CD4-positive, alpha-beta memory T cell (primary cell): ENCODE results near the gene EHF. TPM values are rescaled to one million over a fixed set of nuclear protein-coding genes. Genes with fewer than 3 reads are reported as not detected.

Experiments
- CTCF ChIA-PET: fragments of 350-600 bp; sonication (Branson Sonifier 250); formaldehyde crosslinking; loops from one replicate; lab custom pipeline; 2021; ENCODE audit warnings: inconsistent platforms; ENCODE audit not compliant: partially characterized antibody; lab: Charles Lee
- POLR2A ChIA-PET: fragments of 350-600 bp; sonication (Branson Sonifier 250); formaldehyde crosslinking; loops from one replicate; lab custom pipeline; 2021; ENCODE audit not compliant: partially characterized antibody; lab: Charles Lee
- DNase-seq, 5 donors: peaks; one replicate each; pipeline versions ENCODE4 v3.0.0 to v3.0.0-alpha.2; 2020 to 2022; ENCODE audit warnings: mixed read lengths in 1 of 5
- H3K27ac ChIP-seq: one replicate; pipeline ENCODE4 v1.7.0; 2013; ENCODE audit warnings: low read depth, low read length
- H3K27me3 ChIP-seq: 2 replicates; pipeline ENCODE4 v1.7.0; 2013; ENCODE audit warnings: mild to moderate bottlenecking, low read length, moderate library complexity; ENCODE audit not compliant: insufficient read depth
- H3K36me3 ChIP-seq: 2 replicates; pipeline ENCODE4 v1.7.0; 2013; ENCODE audit warnings: mild to moderate bottlenecking, low read length, moderate library complexity; ENCODE audit not compliant: insufficient read depth
- H3K4me1 ChIP-seq: 2 replicates; pipeline ENCODE4 v1.7.0; 2013; ENCODE audit warnings: mild to moderate bottlenecking, low read length, moderate library complexity; ENCODE audit not compliant: insufficient read depth
- H3K4me3 ChIP-seq, 2 donors: one replicate each; pipeline ENCODE4 v1.7.0; 2013; ENCODE audit warnings: low read length in 2 of 2, mild to moderate bottlenecking in 1 of 2
- H3K9me3 ChIP-seq, 2 donors: one replicate each; pipeline ENCODE4 v1.7.0; 2013; ENCODE audit warnings: low read length in 2 of 2, control low read depth in 1 of 2; ENCODE audit not compliant: control insufficient read depth in 1 of 2
- H3K27ac Mint-ChIP-seq, 7 donors: one replicate each; pipeline ENCODE4 v1.8.0; 2020 to 2021; ENCODE audit warnings: mixed read lengths in 7 of 7, mild to moderate bottlenecking in 6 of 7, inconsistent platforms in 3 of 7, moderate library complexity in 3 of 7
- H3K27me3 Mint-ChIP-seq, 2 donors: one replicate each; pipeline ENCODE4 v1.8.0; 2020 to 2021; ENCODE audit warnings: mixed read lengths in 2 of 2
- H3K36me3 Mint-ChIP-seq, 2 donors: one replicate each; pipeline ENCODE4 v1.8.0; 2020 to 2021; ENCODE audit warnings: mixed read lengths in 2 of 2, inconsistent platforms in 1 of 2, mild to moderate bottlenecking in 1 of 2
- H3K4me1 Mint-ChIP-seq, 4 donors: one replicate each; pipeline ENCODE4 v1.8.0; 2020 to 2021; ENCODE audit warnings: mixed read lengths in 4 of 4, mild to moderate bottlenecking in 1 of 4
- H3K4me3 Mint-ChIP-seq, 8 donors: one replicate each; pipeline ENCODE4 v1.8.0; 2020 to 2021; ENCODE audit warnings: mixed read lengths in 8 of 8, mild to moderate bottlenecking in 7 of 8, moderate library complexity in 6 of 8, inconsistent platforms in 3 of 8
- H3K9me3 Mint-ChIP-seq, 8 donors: one replicate each; pipeline ENCODE4 v1.8.0; 2020 to 2021; ENCODE audit warnings: mixed read lengths in 8 of 8, mild to moderate bottlenecking in 5 of 8, inconsistent platforms in 3 of 8, moderate library complexity in 1 of 8
- intact Hi-C: fragments of 100-400 bp; cut with micrococcal nuclease; formaldehyde crosslinking; loops from one replicate; pipeline ENCODE4 v1.15.1; 2023
- polyA plus RNA-seq, 2 donors: library from polyadenylated mRNA; unstranded; fragments of 300-500 nt; fragmentation: Illumina TruSeq; gene quantifications; one replicate each; pipeline ENCODE4 v1.2.3, GENCODE V29; 2021
- total RNA-seq, 2 experiments: library from RNA; stranded (reverse); gene quantifications; one replicate each; pipeline ENCODE4 v1.2.3, GENCODE V29; 2021

EHF gene
- total and polyA plus RNA-seq, 4 experiments from 2014 or later = not detected

- Mint-ChIP-seq H3K36me3 (no peaks in the 10 kb centered on the region), H3K9me3 (peaks cover 0 to 1% (median 0%) of the 10 kb centered on the region in 8 donors), H3K27me3 (peaks cover 0 to 3% of the 10 kb centered on the region in 2 donors), H3K4me1 (peaks cover 22 to 39% (median 30%) of the 10 kb centered on the region in 4 donors), H3K27ac (no peak overlapping the region), H3K4me3 (no peak overlapping the region)
- H3K4me1 ChIP-seq = peaks cover 36% of the 10 kb centered on the region
- CTCF ChIA-PET = no interaction called here
- no peaks in the 10 kb centered on the region for H3K36me3 ChIP-seq
- DNase-seq = no peak
- no peaks in the 10 kb centered on the region for H3K9me3 ChIP-seq
- POLR2A ChIA-PET = no interaction called here
- no peaks in the 10 kb centered on the region for H3K27me3 ChIP-seq
- H3K27ac ChIP-seq = no peak overlapping the region
- intact Hi-C loops = no loop called here
- H3K4me3 ChIP-seq = no peak overlapping the region
Measured at GRCh38 chr11:34648036-34648435, 27.1 kb downstream of the EHF start.

GRCh38 chr11:34649597-34649996, 28.7 kb downstream of the EHF start:
- H3K4me3 Mint-ChIP-seq = peak overlapping the region in 1 of 8 donors; percentile 80
- CTCF ChIA-PET = interaction anchor here (0.6 kb wide), 1 partner anchor 1011 kb away, joined by 3 read pairs; no protein-coding TSS in a partner anchor
- H3K27ac Mint-ChIP-seq = peak overlapping the region in 3 of 7 donors; percentile 37 to 71 (median 63)
- H3K36me3 Mint-ChIP-seq = no peaks in the 10 kb centered on the region
- POLR2A ChIA-PET = interaction anchor here (1.4 kb wide), 1 partner anchor 16 kb away, joined by 7 read pairs; no protein-coding TSS in a partner anchor
- H3K27ac ChIP-seq = no peak overlapping the region
- no peaks in the 10 kb centered on the region for H3K9me3 ChIP-seq
- H3K9me3 Mint-ChIP-seq = peaks cover 0 to 1% (median 0%) of the 10 kb centered on the region in 8 donors
- no peaks in the 10 kb centered on the region for H3K36me3 ChIP-seq
- no peak for DNase-seq
- no peaks in the 10 kb centered on the region for H3K27me3 ChIP-seq
- H3K4me1 Mint-ChIP-seq = peaks cover 23 to 41% (median 32%) of the 10 kb centered on the region in 4 donors
- intact Hi-C loops = no loop called here
- peaks cover 5 to 6% of the 10 kb centered on the region in 2 donors for H3K27me3 Mint-ChIP-seq
- H3K4me3 ChIP-seq = no peak overlapping the region
- peaks cover 37% of the 10 kb centered on the region for H3K4me1 ChIP-seq

- Histone ChIP-seq H3K9me3 (no peaks in the 10 kb centered on the region), H3K4me3 (peak overlapping the region in 1 of 2 donors; percentile 30), H3K27ac (peak overlapping the region; percentile 16), H3K27me3 (no peaks in the 10 kb centered on the region), H3K36me3 (no peaks in the 10 kb centered on the region), H3K4me1 (peaks cover 37% of the 10 kb centered on the region)
- intact Hi-C loops = no loop called here
- ChIA-PET CTCF (interaction anchor here (1.6 kb wide), 1 partner anchor 9 kb away, joined by 4 read pairs; no protein-coding TSS in a partner anchor), POLR2A (interaction anchor here (1.4 kb wide), 1 partner anchor 16 kb away, joined by 7 read pairs; no protein-coding TSS in a partner anchor)
- peaks cover 23 to 41% (median 32%) of the 10 kb centered on the region in 4 donors for H3K4me1 Mint-ChIP-seq
- peak overlapping the region; percentile 47 to 84 (median 75) for H3K27ac Mint-ChIP-seq
- peak; percentile 85 to 90 (median 88) for DNase-seq
- peaks cover 0 to 1% (median 0%) of the 10 kb centered on the region in 8 donors for H3K9me3 Mint-ChIP-seq
- H3K27me3 Mint-ChIP-seq = peaks cover 3 to 9% of the 10 kb centered on the region in 2 donors
- H3K4me3 Mint-ChIP-seq = peak overlapping the region; percentile 61 to 88 (median 81)
- no peaks in the 10 kb centered on the region for H3K36me3 Mint-ChIP-seq
Measured at GRCh38 chr11:34650528-34650927, 29.6 kb downstream of the EHF start.

- Mint-ChIP-seq H3K36me3 (no peaks in the 10 kb centered on the region), H3K4me3 (peak overlapping the region in 4 of 8 donors; percentile 15 to 67 (median 52)), H3K4me1 (peaks cover 23 to 41% (median 32%) of the 10 kb centered on the region in 4 donors), H3K27ac (peak overlapping the region in 4 of 7 donors; percentile 10 to 79 (median 57)), H3K9me3 (peaks cover 0 to 1% (median 0%) of the 10 kb centered on the region in 8 donors), H3K27me3 (peaks cover 6 to 12% of the 10 kb centered on the region in 2 donors)
- no peaks in the 10 kb centered on the region for H3K36me3 ChIP-seq
- POLR2A ChIA-PET = no interaction called here
- H3K4me1 ChIP-seq = peaks cover 37% of the 10 kb centered on the region
- DNase-seq = no peak
- H3K4me3 ChIP-seq = no peak overlapping the region
- intact Hi-C loops = no loop called here
- CTCF ChIA-PET = interaction anchor here (1.6 kb wide), 1 partner anchor 8 kb away, joined by 4 read pairs; no protein-coding TSS in a partner anchor
- no peaks in the 10 kb centered on the region for H3K27me3 ChIP-seq
- no peaks in the 10 kb centered on the region for H3K9me3 ChIP-seq
- no peak overlapping the region for H3K27ac ChIP-seq
Measured at GRCh38 chr11:34651551-34651950, 30.7 kb downstream of the EHF start.

- Histone ChIP-seq H3K9me3 (no peaks in the 10 kb centered on the region), H3K27me3 (no peaks in the 10 kb centered on the region), H3K4me1 (peaks cover 37% of the 10 kb centered on the region), H3K36me3 (no peaks in the 10 kb centered on the region), H3K4me3 (no peak overlapping the region), H3K27ac (no peak overlapping the region)
- Mint-ChIP-seq H3K4me1 (peaks cover 23 to 41% (median 32%) of the 10 kb centered on the region in 4 donors), H3K4me3 (no peak overlapping the region), H3K27ac (peak overlapping the region in 1 of 7 donors; percentile 12), H3K36me3 (no peaks in the 10 kb centered on the region), H3K9me3 (peaks cover 0 to 1% (median 0%) of the 10 kb centered on the region in 8 donors), H3K27me3 (peaks cover 6 to 14% of the 10 kb centered on the region in 2 donors)
- ChIA-PET CTCF (no interaction called here), POLR2A (no interaction called here)
- DNase-seq = no peak
- intact Hi-C loops = no loop called here
Measured at GRCh38 chr11:34652191-34652973, 31.5 kb downstream of the EHF start.

- Histone ChIP-seq H3K9me3 (no peaks in the 10 kb centered on the region), H3K4me1 (peaks cover 37% of the 10 kb centered on the region), H3K27ac (no peak overlapping the region), H3K27me3 (no peaks in the 10 kb centered on the region), H3K4me3 (no peak overlapping the region), H3K36me3 (no peaks in the 10 kb centered on the region)
- no peaks in the 10 kb centered on the region for H3K36me3 Mint-ChIP-seq
- POLR2A ChIA-PET = no interaction called here
- peaks cover 22 to 41% (median 32%) of the 10 kb centered on the region in 4 donors for H3K4me1 Mint-ChIP-seq
- H3K27me3 Mint-ChIP-seq = peaks cover 6 to 14% of the 10 kb centered on the region in 2 donors
- H3K9me3 Mint-ChIP-seq = peaks cover 0 to 1% (median 0%) of the 10 kb centered on the region in 8 donors
- CTCF ChIA-PET = no interaction called here
- H3K4me3 Mint-ChIP-seq = no peak overlapping the region
- H3K27ac Mint-ChIP-seq = peak overlapping the region in 1 of 7 donors; percentile 32
- intact Hi-C loops = no loop called here
- DNase-seq = no peak
Measured at GRCh38 chr11:34653031-34653430, 32.1 kb downstream of the EHF start.

GRCh38 chr11:34653851-34654482, 33.1 kb downstream of the EHF start:
- no peaks in the 10 kb centered on the region for H3K9me3 ChIP-seq
- Mint-ChIP-seq H3K9me3 (peaks cover 0 to 1% (median 0%) of the 10 kb centered on the region in 8 donors), H3K36me3 (no peaks in the 10 kb centered on the region), H3K4me3 (no peak overlapping the region), H3K27me3 (peaks cover 6 to 14% of the 10 kb centered on the region in 2 donors), H3K27ac (no peak overlapping the region), H3K4me1 (peaks cover 22 to 41% (median 30%) of the 10 kb centered on the region in 4 donors)
- DNase-seq = no peak
- ChIA-PET CTCF (no interaction called here), POLR2A (no interaction called here)
- no peak overlapping the region for H3K4me3 ChIP-seq
- H3K36me3 ChIP-seq = no peaks in the 10 kb centered on the region
- intact Hi-C loops = no loop called here
- H3K4me1 ChIP-seq = peaks cover 37% of the 10 kb centered on the region
- H3K27ac ChIP-seq = no peak overlapping the region
- H3K27me3 ChIP-seq = no peaks in the 10 kb centered on the region
